ENCODE data around the gene TP53INP2.

Gene TP53INP2

GRCh38 chr20:34673412-34673811 lies 30.7 kb upstream of the TP53INP2 start:
- peaks cover 4 to 24% (median 17%) of the 10 kb centered on the region in 4 experiments for H3K4me1 ChIP-seq (ENCODE audit: control extremely low read depth in 1 of 4, control insufficient read depth in 4 of 4, insufficient read depth in 4 of 4, low read length in 3 of 4)
- H3K4me3 ChIP-seq (ENCODE audit: control insufficient read depth in 1 of 7, extremely low read depth in 1 of 7, insufficient read depth in 4 of 7, low read depth in 2 of 7, low read length in 6 of 7): no peak overlapping the region
- no peaks in the 10 kb centered on the region for H3K27me3 ChIP-seq (replicated peaks in 2 of 5; ENCODE audit: control insufficient read depth in 4 of 5, insufficient read depth in 5 of 5, low read length in 4 of 5)
- peaks cover 0 to 2% (median 0%) of the 10 kb centered on the region in 5 experiments for H3K9me3 ChIP-seq (ENCODE audit: control extremely low read depth in 1 of 5, control insufficient read depth in 4 of 5, insufficient read depth in 2 of 5, low read depth in 1 of 5, low read length in 4 of 5)
- POLR2A ChIA-PET: no interaction called here
- 81% methylated on average over 3 of the region's 5 CpGs for WGBS (ENCODE audit: insufficient coverage)
- CTCF ChIA-PET: interaction anchor here (0.6 to 1.8 kb wide), 3 partner anchors 10 to 343 kb away, joined by 3 to 7 read pairs (median 4); no protein-coding TSS in a partner anchor
- H3K36me3 ChIP-seq (ENCODE audit: control insufficient read depth in 4 of 4, insufficient read depth in 4 of 4, low read length in 3 of 4): no peaks in the 10 kb centered on the region
- no peak for DNase-seq
- H3K27ac ChIP-seq (ENCODE audit: insufficient read depth in 1 of 2, low read depth in 1 of 2, low read length in 2 of 2, poor library complexity in 1 of 2, severe bottlenecking in 2 of 2): no peak overlapping the region

GRCh38 chr20:34675561-34675960 lies 28.6 kb upstream of the TP53INP2 start:
- H3K27ac ChIP-seq (ENCODE audit: insufficient read depth in 1 of 2, low read depth in 1 of 2, low read length in 2 of 2, poor library complexity in 1 of 2, severe bottlenecking in 2 of 2): peak overlapping the region; percentile 36 to 81
- peak overlapping the region in 5 of 7 experiments; percentile 15 to 92 (median 89) for H3K4me3 ChIP-seq (ENCODE audit: control insufficient read depth in 1 of 7, extremely low read depth in 1 of 7, insufficient read depth in 4 of 7, low read depth in 2 of 7, low read length in 6 of 7)
- DNase-seq: peak in 1 of 3 donors; percentile 10
- H3K36me3 ChIP-seq (ENCODE audit: control insufficient read depth in 4 of 4, insufficient read depth in 4 of 4, low read length in 3 of 4): no peaks in the 10 kb centered on the region
- CTCF ChIA-PET: no interaction called here
- no CpG with 5 or more reads among the region's 3 CpGs for WGBS (ENCODE audit: insufficient coverage)
- H3K4me1 ChIP-seq (ENCODE audit: control extremely low read depth in 1 of 4, control insufficient read depth in 4 of 4, insufficient read depth in 4 of 4, low read length in 3 of 4): peaks cover 4 to 24% (median 17%) of the 10 kb centered on the region in 4 experiments
- H3K9me3 ChIP-seq (ENCODE audit: control extremely low read depth in 1 of 5, control insufficient read depth in 4 of 5, insufficient read depth in 2 of 5, low read depth in 1 of 5, low read length in 4 of 5): no peaks in the 10 kb centered on the region
- POLR2A ChIA-PET: interaction anchor here (1.1 to 1.2 kb wide), 2 partner anchors 28 to 32 kb away, joined by 3 to 4 read pairs; no protein-coding TSS in a partner anchor
- no peaks in the 10 kb centered on the region for H3K27me3 ChIP-seq (replicated peaks in 2 of 5; ENCODE audit: control insufficient read depth in 4 of 5, insufficient read depth in 5 of 5, low read length in 4 of 5)

- WGBS (ENCODE audit: insufficient coverage): 0% methylated on average over 6 of the region's 14 CpGs
- CTCF ChIA-PET: interaction anchor here (1.0 kb wide), 1 partner anchor 33 kb away, joined by 3 read pairs; no protein-coding TSS in a partner anchor
- Histone ChIP-seq H3K9me3 (ENCODE audit: control extremely low read depth in 1 of 5, control insufficient read depth in 4 of 5, insufficient read depth in 2 of 5, low read depth in 1 of 5, low read length in 4 of 5) (no peaks in the 10 kb centered on the region), H3K36me3 (ENCODE audit: control insufficient read depth in 4 of 4, insufficient read depth in 4 of 4, low read length in 3 of 4) (no peaks in the 10 kb centered on the region), H3K4me1 (ENCODE audit: control extremely low read depth in 1 of 4, control insufficient read depth in 4 of 4, insufficient read depth in 4 of 4, low read length in 3 of 4) (peaks cover 4 to 24% (median 17%) of the 10 kb centered on the region in 4 experiments), H3K27ac (ENCODE audit: insufficient read depth in 1 of 2, low read depth in 1 of 2, low read length in 2 of 2, poor library complexity in 1 of 2, severe bottlenecking in 2 of 2) (peak overlapping the region; percentile 36 to 81), H3K4me3 (ENCODE audit: control insufficient read depth in 1 of 7, extremely low read depth in 1 of 7, insufficient read depth in 4 of 7, low read depth in 2 of 7, low read length in 6 of 7) (peak overlapping the region; percentile 75 to 93 (median 89)), H3K27me3 (replicated peaks in 2 of 5; ENCODE audit: control insufficient read depth in 4 of 5, insufficient read depth in 5 of 5, low read length in 4 of 5) (no peaks in the 10 kb centered on the region)
- DNase-seq: peak in 1 of 3 donors; percentile 10
- POLR2A ChIA-PET: interaction anchor here (1.1 to 1.7 kb wide), 3 partner anchors 27 to 32 kb away, joined by 3 to 9 read pairs (median 4); partner anchors contain the start of gene TP53INP2
Measured at GRCh38 chr20:34675993-34676641, 28.0 kb upstream of the TP53INP2 start.

GRCh38 chr20:34676642-34677373 lies 27.3 kb upstream of the TP53INP2 start, which contains the start of gene PIGU:
Gene PIGU (minus strand): TSS chr20:34677092. CDS start chr20:34677085, 7 bp downstream.
- CTCF ChIA-PET: interaction anchor here (0.7 to 1.0 kb wide), 3 partner anchors 31 to 64 kb away, joined by 3 read pairs; no protein-coding TSS in a partner anchor
- Histone ChIP-seq H3K36me3 (ENCODE audit: control insufficient read depth in 4 of 4, insufficient read depth in 4 of 4, low read length in 3 of 4) (no peaks in the 10 kb centered on the region), H3K9me3 (ENCODE audit: control extremely low read depth in 1 of 5, control insufficient read depth in 4 of 5, insufficient read depth in 2 of 5, low read depth in 1 of 5, low read length in 4 of 5) (no peaks in the 10 kb centered on the region), H3K27me3 (replicated peaks in 2 of 5; ENCODE audit: control insufficient read depth in 4 of 5, insufficient read depth in 5 of 5, low read length in 4 of 5) (no peaks in the 10 kb centered on the region), H3K4me3 (ENCODE audit: control insufficient read depth in 1 of 7, extremely low read depth in 1 of 7, insufficient read depth in 4 of 7, low read depth in 2 of 7, low read length in 6 of 7) (peak within 1 kb of the TSS; percentile 75 to 93 (median 89)), H3K4me1 (ENCODE audit: control extremely low read depth in 1 of 4, control insufficient read depth in 4 of 4, insufficient read depth in 4 of 4, low read length in 3 of 4) (peaks cover 4 to 24% (median 17%) of the 10 kb centered on the region in 4 experiments), H3K27ac (ENCODE audit: insufficient read depth in 1 of 2, low read depth in 1 of 2, low read length in 2 of 2, poor library complexity in 1 of 2, severe bottlenecking in 2 of 2) (peak within 1 kb of the TSS; percentile 36 to 81)
- peak; percentile 98 to 99 (median 99) for DNase-seq
- POLR2A ChIA-PET: interaction anchor here (0.7 to 1.7 kb wide), 2 partner anchors 27 to 106 kb away, joined by 3 to 9 read pairs; partner anchors contain the start of gene TP53INP2
- WGBS (ENCODE audit: insufficient coverage): under 1% methylated on average over 57 of the region's 64 CpGs

GRCh38 chr20:34680586-34681175 lies 23.5 kb upstream of the TP53INP2 start:
- H3K9me3 ChIP-seq (ENCODE audit: control extremely low read depth in 1 of 5, control insufficient read depth in 4 of 5, insufficient read depth in 2 of 5, low read depth in 1 of 5, low read length in 4 of 5): no peaks in the 10 kb centered on the region
- no peak overlapping the region for H3K27ac ChIP-seq (ENCODE audit: insufficient read depth in 1 of 2, low read depth in 1 of 2, low read length in 2 of 2, poor library complexity in 1 of 2, severe bottlenecking in 2 of 2)
- DNase-seq: peak in 2 of 3 donors; percentile 60 to 69
- ChIA-PET POLR2A (interaction anchor here (1.4 kb wide), 1 partner anchor 23 kb away, joined by 3 read pairs; the partner anchor contains the start of gene TP53INP2), CTCF (interaction anchor here (0.6 to 1.5 kb wide), 5 partner anchors 14 to 151 kb away, joined by 3 to 5 read pairs (median 5); no protein-coding TSS in a partner anchor)
- H3K36me3 ChIP-seq (ENCODE audit: control insufficient read depth in 4 of 4, insufficient read depth in 4 of 4, low read length in 3 of 4): no peaks in the 10 kb centered on the region
- no peaks in the 10 kb centered on the region for H3K27me3 ChIP-seq (replicated peaks in 2 of 5; ENCODE audit: control insufficient read depth in 4 of 5, insufficient read depth in 5 of 5, low read length in 4 of 5)
- no peak overlapping the region for H3K4me3 ChIP-seq (ENCODE audit: control insufficient read depth in 1 of 7, extremely low read depth in 1 of 7, insufficient read depth in 4 of 7, low read depth in 2 of 7, low read length in 6 of 7)
- peaks cover 4 to 13% (median 10%) of the 10 kb centered on the region in 4 experiments for H3K4me1 ChIP-seq (ENCODE audit: control extremely low read depth in 1 of 4, control insufficient read depth in 4 of 4, insufficient read depth in 4 of 4, low read length in 3 of 4)

- Histone ChIP-seq H3K4me3 (ENCODE audit: control insufficient read depth in 1 of 7, extremely low read depth in 1 of 7, insufficient read depth in 4 of 7, low read depth in 2 of 7, low read length in 6 of 7) (no peak overlapping the region), H3K36me3 (ENCODE audit: control insufficient read depth in 4 of 4, insufficient read depth in 4 of 4, low read length in 3 of 4) (no peaks in the 10 kb centered on the region), H3K9me3 (ENCODE audit: control extremely low read depth in 1 of 5, control insufficient read depth in 4 of 5, insufficient read depth in 2 of 5, low read depth in 1 of 5, low read length in 4 of 5) (no peaks in the 10 kb centered on the region), H3K27me3 (replicated peaks in 2 of 5; ENCODE audit: control insufficient read depth in 4 of 5, insufficient read depth in 5 of 5, low read length in 4 of 5) (no peaks in the 10 kb centered on the region), H3K27ac (ENCODE audit: insufficient read depth in 1 of 2, low read depth in 1 of 2, low read length in 2 of 2, poor library complexity in 1 of 2, severe bottlenecking in 2 of 2) (no peak overlapping the region), H3K4me1 (ENCODE audit: control extremely low read depth in 1 of 4, control insufficient read depth in 4 of 4, insufficient read depth in 4 of 4, low read length in 3 of 4) (no peaks in the 10 kb centered on the region)
- POLR2A ChIA-PET: no interaction called here
- no peak for DNase-seq
- WGBS (ENCODE audit: insufficient coverage): no CpG with 5 or more reads among the region's 3 CpGs
- CTCF ChIA-PET: no interaction called here
Measured at GRCh38 chr20:34683667-34684066, 20.5 kb upstream of the TP53INP2 start.

Data from common myeloid progenitor, CD34-positive (primary cell).